PFSK-1 (cell line): Measurements from ENCODE around the gene CLSTN1.

Experiments used
- REST ChIP-seq, 2 experiments: IDR thresholded peaks; 2 replicates each; pipeline versions ENCODE4 v1.6.1 to v1.8.0; 2011 to 2012; ENCODE audit warnings: low read depth in 2 of 2, low read length in 2 of 2, control low read depth in 1 of 2, inconsistent platforms in 1 of 2, mild to moderate bottlenecking in 1 of 2, moderate library complexity in 1 of 2; ENCODE audit not compliant: insufficient read depth in 1 of 2
- TAF1 ChIP-seq: IDR thresholded peaks from 2 replicates; pipeline ENCODE4 v1.6.1; 2012; ENCODE audit warnings: low read length, control low read depth, borderline replicate concordance; ENCODE audit not compliant: insufficient read depth

- TF ChIP-seq REST (IDR thresholded peaks at IDR 0.05; ENCODE audit: insufficient read depth in 1 of 2, low read depth in 2 of 2, low read length in 2 of 2) (no peak), TAF1 (no peak)
Measured at GRCh38 chr1:9821710-9822109, 2.1 kb downstream of the CLSTN1 start.
